Measurements from ENCODE around the gene DPP7.
"Not testable (repeated sequence)": the region's sequence is repeated elsewhere in the genome, so short reads cannot be mapped to it uniquely, and the experiment has no call there.

DPP7 gene

GRCh38 chr9:137147793-137148160 lies 33.2 kb upstream of the DPP7 start:
- DNase-seq: no peak

GRCh38 chr9:137147091-137147792 lies 32.7 kb upstream of the DPP7 start:
- DNase-seq: no peak

GRCh38 chr9:137146527-137146918 lies 32.0 kb upstream of the DPP7 start:
- DNase-seq: no peak

- no peak for DNase-seq
Measured at GRCh38 chr9:137145731-137146526, 31.4 kb upstream of the DPP7 start.

GRCh38 chr9:137143459-137143858 lies 28.9 kb upstream of the DPP7 start:
- no peak for DNase-seq

GRCh38 chr9:137141976-137142936 lies 27.7 kb upstream of the DPP7 start:
- DNase-seq: no peak

GRCh38 chr9:137141050-137141810 lies 26.7 kb upstream of the DPP7 start:
- no peak for DNase-seq

GRCh38 chr9:137140151-137141012 lies 25.8 kb upstream of the DPP7 start:
- no peak for DNase-seq

GRCh38 chr9:137139468-137140150 lies 25.1 kb upstream of the DPP7 start:
- DNase-seq: no peak

GRCh38 chr9:137138722-137139467 lies 24.4 kb upstream of the DPP7 start, which contains the start of gene GRIN1:
GRIN1 (plus strand) TSS chr9:137139154; CDS start chr9:137139487, 333 bp downstream.
- no peak for DNase-seq

- DNase-seq: no peak
Measured at GRCh38 chr9:137138058-137138721, 23.7 kb upstream of the DPP7 start.

GRCh38 chr9:137136881-137137607 lies 22.5 kb upstream of the DPP7 start:
- no peak for DNase-seq

- no peak for DNase-seq
Measured at GRCh38 chr9:137136261-137136880, 21.8 kb upstream of the DPP7 start.

GRCh38 chr9:137135154-137135553 lies 20.6 kb upstream of the DPP7 start:
- not testable (repeated sequence) for DNase-seq

GRCh38 chr9:137134191-137134590 lies 19.7 kb upstream of the DPP7 start:
- DNase-seq: no peak

- DNase-seq: no peak
Measured at GRCh38 chr9:137130176-137130755, 15.7 kb upstream of the DPP7 start.

GRCh38 chr9:137129456-137130175 lies 15.1 kb upstream of the DPP7 start:
- DNase-seq: peak; percentile 90 to 91
